HCT116 (cell line): Measurements from ENCODE around the gene IRF2.

ENCODE experiments used
- POLR2AphosphoS5 ChIP-seq: IDR thresholded peaks from 2 replicates; pipeline ENCODE4 v1.6.1; 2011; ENCODE audit warnings: mild to moderate bottlenecking, low read depth, low read length, moderate library complexity
- RAD21 ChIP-seq: IDR thresholded peaks from 2 replicates; pipeline ENCODE4 v1.6.1; 2012; ENCODE audit warnings: low read depth, mild to moderate bottlenecking
- SIN3A ChIP-seq: IDR thresholded peaks from 2 replicates; pipeline ENCODE4 v1.6.1; 2012; ENCODE audit warnings: low read depth
- SP1 ChIP-seq: IDR thresholded peaks from 2 replicates; pipeline ENCODE4 v1.6.1; 2012; ENCODE audit warnings: low read depth
- TF ChIP-seq, protein P1 (sequence below), 3 experiments: fragments of 200-600 bp in 1 of 3; sonication (generic) in 1 of 3; IDR thresholded peaks in 2 of 3; conservative IDR thresholded peaks in 1 of 3; 2 replicates each; pipeline ENCODE4 v1.5.1; 2012 to 2017; ENCODE audit warnings: low read depth in 2 of 3, low read length in 2 of 3, antibody characterized with exemption in 1 of 3, borderline replicate concordance in 1 of 3, control low read depth in 1 of 3, mild to moderate bottlenecking in 1 of 3, mixed read lengths in 1 of 3, mixed run types in 1 of 3, moderate library complexity in 1 of 3; ENCODE audit not compliant: insufficient read depth in 1 of 3

DNA sequence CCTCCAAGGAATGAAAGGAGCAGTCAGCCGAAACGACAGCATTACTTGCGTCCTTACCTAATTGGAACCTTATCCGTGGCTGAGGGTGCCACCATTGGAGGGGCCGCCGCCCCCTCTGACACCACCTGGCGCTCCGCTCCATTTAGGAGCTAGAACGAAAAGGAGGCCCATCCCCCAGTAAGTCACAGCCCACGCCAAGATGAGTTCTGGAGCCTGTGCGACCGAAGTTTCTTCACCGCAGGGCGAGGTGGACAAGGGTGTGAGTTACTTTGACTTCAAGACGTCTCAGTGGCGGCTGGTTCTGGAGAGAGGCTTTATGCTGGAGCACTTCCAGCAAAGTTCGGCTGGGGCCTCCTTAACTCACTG is 729 bp upstream of the IRF2 start:
- TF ChIP-seq RAD21 = no peak
- TF ChIP-seq SP1 = no peak
- TF ChIP-seq, protein P1, sequence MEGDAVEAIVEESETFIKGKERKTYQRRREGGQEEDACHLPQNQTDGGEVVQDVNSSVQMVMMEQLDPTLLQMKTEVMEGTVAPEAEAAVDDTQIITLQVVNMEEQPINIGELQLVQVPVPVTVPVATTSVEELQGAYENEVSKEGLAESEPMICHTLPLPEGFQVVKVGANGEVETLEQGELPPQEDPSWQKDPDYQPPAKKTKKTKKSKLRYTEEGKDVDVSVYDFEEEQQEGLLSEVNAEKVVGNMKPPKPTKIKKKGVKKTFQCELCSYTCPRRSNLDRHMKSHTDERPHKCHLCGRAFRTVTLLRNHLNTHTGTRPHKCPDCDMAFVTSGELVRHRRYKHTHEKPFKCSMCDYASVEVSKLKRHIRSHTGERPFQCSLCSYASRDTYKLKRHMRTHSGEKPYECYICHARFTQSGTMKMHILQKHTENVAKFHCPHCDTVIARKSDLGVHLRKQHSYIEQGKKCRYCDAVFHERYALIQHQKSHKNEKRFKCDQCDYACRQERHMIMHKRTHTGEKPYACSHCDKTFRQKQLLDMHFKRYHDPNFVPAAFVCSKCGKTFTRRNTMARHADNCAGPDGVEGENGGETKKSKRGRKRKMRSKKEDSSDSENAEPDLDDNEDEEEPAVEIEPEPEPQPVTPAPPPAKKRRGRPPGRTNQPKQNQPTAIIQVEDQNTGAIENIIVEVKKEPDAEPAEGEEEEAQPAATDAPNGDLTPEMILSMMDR (IDR thresholded peaks at IDR 0.05 in 2 of 3, conservative IDR thresholded peaks at IDR 0.05 in 1 of 3; ENCODE audit: borderline replicate concordance in 1 of 3, insufficient read depth in 1 of 3, low read depth in 2 of 3, low read length in 2 of 3) = no peak
- no peak for TF ChIP-seq SIN3A
- TF ChIP-seq POLR2AphosphoS5 = no peak
